ENCODE data around the gene SYMPK.
"Not testable (repeated sequence)": the region's sequence is repeated elsewhere in the genome, so short reads cannot be mapped to it uniquely, and the experiment has no call there.

Gene SYMPK

GRCh38 chr19:45800070-45800553 lies 62.8 kb downstream of the SYMPK start:
- DNase-seq, result no peak

GRCh38 chr19:45799541-45799940 lies 63.4 kb downstream of the SYMPK start:
- not testable (repeated sequence) for DNase-seq

- DNase-seq, result peak; percentile 48
Measured at GRCh38 chr19:45798995-45799517, 63.9 kb downstream of the SYMPK start.

- no peak for DNase-seq
Measured at GRCh38 chr19:45794627-45795026, 68.3 kb downstream of the SYMPK start.

GRCh38 chr19:45793876-45794275 lies 69.1 kb downstream of the SYMPK start:
- no peak for DNase-seq

- no peak for DNase-seq
Measured at GRCh38 chr19:45793178-45793564, 69.8 kb downstream of the SYMPK start.

GRCh38 chr19:45792470-45793177 lies 70.3 kb downstream of the SYMPK start, which contains the start of gene DMWD:
Gene DMWD, minus strand, starts transcription at chr19:45792845. Its CDS starts 89 bp downstream, at chr19:45792756.
- DNase-seq, result peak; percentile 99

- DNase-seq, result no peak
Measured at GRCh38 chr19:45791744-45792469, 71.0 kb downstream of the SYMPK start.

GRCh38 chr19:45790942-45791341 lies 72.0 kb downstream of the SYMPK start:
- DNase-seq, result no peak

GRCh38 chr19:45789035-45789786 lies 73.7 kb downstream of the SYMPK start:
- no peak for DNase-seq

- no peak for DNase-seq
Measured at GRCh38 chr19:45786533-45786894, 76.4 kb downstream of the SYMPK start.

GRCh38 chr19:45785781-45786532 lies 77.0 kb downstream of the SYMPK start:
- DNase-seq, result no peak

- DNase-seq, result no peak
Measured at GRCh38 chr19:45785097-45785496, 77.8 kb downstream of the SYMPK start.

- no peak for DNase-seq
Measured at GRCh38 chr19:45784096-45784495, 78.9 kb downstream of the SYMPK start.

- DNase-seq, result no peak
Measured at GRCh38 chr19:45782820-45783785, 79.8 kb downstream of the SYMPK start.

- no peak for DNase-seq
Measured at GRCh38 chr19:45782162-45782691, 80.7 kb downstream of the SYMPK start, which contains the start of gene DMPK. Gene DMPK, minus strand, starts transcription at chr19:45782490. Its CDS starts 138 bp downstream, at chr19:45782352.

- DNase-seq, result no peak
Measured at GRCh38 chr19:45781214-45782161, 81.5 kb downstream of the SYMPK start.

- DNase-seq, result no peak
Measured at GRCh38 chr19:45780448-45781213, 82.3 kb downstream of the SYMPK start.

- no peak for DNase-seq
Measured at GRCh38 chr19:45780146-45780447, 82.8 kb downstream of the SYMPK start.
